Right renal pelvis (tissue), 4 donors: Measurements from ENCODE around the gene NPIPA8. TPM values are rescaled to one million over a fixed set of nuclear protein-coding genes. Genes with fewer than 3 reads are reported as not detected.
"Not testable (repeated sequence)": the region's sequence is repeated elsewhere in the genome, so short reads cannot be mapped to it uniquely, and the experiment has no call there.

Experiments used
- DNase-seq, 4 donors: peaks; one replicate each; pipeline ENCODE4 v3.0.0-alpha.2; 2013; ENCODE audit warnings: low read depth in 4 of 4, low spot score in 3 of 4, missing footprints in 1 of 4
- polyA plus RNA-seq, 4 donors: library from polyadenylated mRNA; unstranded; fragments of 120-200 nt; gene quantifications; one replicate each; pipeline ENCODE4 v1.2.1, GENCODE V29; 2013; ENCODE audit not compliant: insufficient read length in 4 of 4

The NPIPA8 gene
- polyA plus RNA-seq, 4 donors, result 0.69 to 81.6 (median 53.9) TPM

GRCh38 chr16:18286342-18286741, 50.2 kb downstream of the NPIPA8 start:
- DNase-seq, result not testable (repeated sequence)

GRCh38 chr16:18280319-18280718, 56.2 kb downstream of the NPIPA8 start:
- not testable (repeated sequence) for DNase-seq

- DNase-seq, result not testable (repeated sequence)
Observed at GRCh38 chr16:18276756-18277155, 59.8 kb downstream of the NPIPA8 start.

- not testable (repeated sequence) for DNase-seq
Observed at GRCh38 chr16:18270171-18270570, 66.4 kb downstream of the NPIPA8 start.

Other genes with a start within 250 kb of the NPIPA8 start
- 100 to 1,000 TPM in 1 of 4 donors, 10 to 100 TPM in 3; 87.9 to 109 (median 98.7) TPM for gene NOMO2, start 225.4 kb upstream of the NPIPA8 start, polyA plus RNA-seq